GM19324 (cell line): ENCODE measurements around the gene CCDC7.
"Not testable (repeated sequence)": the region's sequence is repeated elsewhere in the genome, so short reads cannot be mapped to it uniquely, and the experiment has no call there.

Source experiments
- ATAC-seq: cut with Tn5 transposase; IDR thresholded peaks from one replicate; pipeline ENCODE4 v1.9.1; 2021; ENCODE audit warnings: mild to moderate bottlenecking, moderate library complexity; ENCODE audit not compliant: unreplicated experiment, low FRiP score

Gene CCDC7

DNA sequence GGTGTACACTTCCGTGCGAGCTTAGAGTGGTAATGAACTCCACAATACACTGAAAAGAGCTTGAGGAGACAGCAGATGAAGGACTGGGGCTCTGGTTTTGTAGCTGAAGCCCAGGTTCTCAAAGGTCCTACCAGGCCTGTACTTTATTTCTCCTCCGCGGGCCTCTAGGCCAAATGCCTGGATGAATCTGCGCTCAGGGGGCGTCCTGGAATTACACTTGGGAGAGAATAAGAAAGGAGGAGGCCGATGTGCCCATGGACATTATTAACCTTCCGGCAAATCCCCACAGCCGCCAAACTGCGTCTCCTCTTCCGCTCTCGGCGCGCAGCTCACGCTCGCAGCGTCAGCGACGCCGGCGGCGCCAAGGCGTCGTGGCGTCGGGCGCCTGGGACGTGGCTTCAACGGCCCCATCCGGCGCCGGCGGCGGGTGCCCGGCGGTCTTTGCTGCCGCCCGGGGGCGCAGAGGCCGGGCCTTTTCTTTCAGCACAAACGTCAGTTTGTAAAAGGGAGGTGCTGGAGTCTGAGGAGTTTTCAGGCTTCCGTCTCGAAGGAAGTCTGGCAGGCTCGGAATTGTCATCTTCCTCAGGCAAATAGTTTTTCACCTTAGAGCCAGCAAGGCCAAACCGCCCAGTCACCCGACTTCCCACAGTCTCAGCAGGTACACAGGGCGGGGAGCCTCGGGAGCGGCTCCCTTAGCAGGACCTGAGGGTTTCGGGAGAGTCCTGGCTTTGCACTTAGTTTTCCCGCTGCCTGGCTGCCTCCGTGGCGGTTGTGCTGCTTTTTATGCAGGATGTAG, at the start of gene CCDC7:
Gene CCDC7 (plus strand): TSS at position 401 of the 796 bp plus-strand sequence. CDS start 5,503 bp downstream, outside the sequence.
- peak; percentile 99 for ATAC-seq

DNA sequence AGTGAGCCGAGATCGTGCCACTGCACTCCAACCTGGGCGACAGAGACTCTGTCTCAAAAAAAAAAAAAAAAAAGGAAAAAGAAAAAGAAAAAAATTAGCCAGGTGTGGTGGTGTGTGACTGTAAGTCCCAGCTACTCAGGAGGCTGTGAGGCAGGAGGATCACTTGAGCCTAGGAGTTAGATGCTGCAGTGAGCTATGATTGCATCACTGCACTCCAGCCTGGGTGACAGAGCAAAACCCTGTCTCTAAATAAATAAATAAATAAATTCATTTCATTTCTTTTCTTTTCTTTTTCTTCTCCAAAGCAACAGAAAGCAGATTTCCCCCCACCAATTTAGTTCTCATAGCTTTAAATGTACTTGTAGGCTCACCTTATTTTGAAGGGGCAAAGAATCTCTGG, 48.8 kb upstream of the CCDC7 start:
- not testable (repeated sequence) for ATAC-seq

DNA sequence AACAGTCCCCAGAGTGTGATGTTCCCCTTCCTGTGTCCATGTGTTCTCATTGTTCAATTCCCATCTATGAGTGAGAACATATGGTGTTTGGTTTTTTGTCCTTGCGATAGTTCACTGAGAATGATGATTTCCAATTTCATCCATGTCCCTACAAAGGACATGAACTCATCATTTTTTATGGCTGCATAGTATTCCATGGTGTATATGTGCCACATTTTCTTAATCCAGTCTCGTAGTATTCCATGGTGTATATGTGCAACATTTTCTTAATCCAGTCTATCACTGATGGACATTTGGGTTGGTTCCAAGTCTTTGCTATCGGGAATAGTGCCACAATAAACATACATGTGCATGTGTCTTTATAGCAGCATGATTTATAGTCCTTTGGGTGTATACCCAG, 46.2 kb upstream of the CCDC7 start:
- ATAC-seq, result not testable (repeated sequence)

DNA sequence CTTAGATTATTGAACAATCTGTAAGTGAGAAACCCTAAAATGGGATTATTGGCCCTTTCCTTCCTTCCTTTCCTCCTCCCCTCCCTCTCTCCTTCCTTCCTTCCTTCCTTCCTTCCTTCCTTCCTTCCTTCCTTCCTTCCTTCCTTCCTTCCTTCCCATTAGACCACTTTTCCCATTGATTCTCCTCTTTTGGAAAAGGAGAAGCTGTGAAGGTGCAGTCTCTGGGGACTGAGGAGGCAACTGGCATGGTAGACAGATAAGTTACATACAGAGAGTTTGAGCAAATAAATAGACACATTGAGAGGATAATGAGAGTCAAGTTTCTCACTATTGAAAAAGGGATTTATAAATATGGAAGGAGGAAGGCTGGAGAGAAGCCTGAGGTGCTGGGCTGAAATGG, 45.0 kb upstream of the CCDC7 start:
- ATAC-seq, result no peak

DNA sequence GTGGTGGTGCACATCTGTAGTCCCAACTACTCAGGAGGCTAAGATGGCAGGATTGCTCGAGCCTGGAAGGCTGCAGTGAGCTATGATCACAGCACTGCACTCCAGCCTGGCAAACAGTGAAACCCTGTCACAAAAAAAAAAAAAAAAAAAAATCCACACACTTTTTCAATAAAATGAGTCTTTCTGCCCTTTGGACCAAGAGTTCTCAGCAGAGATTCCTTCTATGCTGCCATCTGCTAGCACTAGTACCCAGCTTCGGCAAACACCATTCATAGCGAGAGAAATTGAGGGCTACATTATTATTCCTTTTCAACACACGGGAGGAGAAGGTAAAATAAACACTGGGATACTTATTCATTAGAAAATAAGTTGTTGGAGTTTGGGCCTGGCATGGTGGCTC, 43.4 kb upstream of the CCDC7 start:
- no peak for ATAC-seq

DNA sequence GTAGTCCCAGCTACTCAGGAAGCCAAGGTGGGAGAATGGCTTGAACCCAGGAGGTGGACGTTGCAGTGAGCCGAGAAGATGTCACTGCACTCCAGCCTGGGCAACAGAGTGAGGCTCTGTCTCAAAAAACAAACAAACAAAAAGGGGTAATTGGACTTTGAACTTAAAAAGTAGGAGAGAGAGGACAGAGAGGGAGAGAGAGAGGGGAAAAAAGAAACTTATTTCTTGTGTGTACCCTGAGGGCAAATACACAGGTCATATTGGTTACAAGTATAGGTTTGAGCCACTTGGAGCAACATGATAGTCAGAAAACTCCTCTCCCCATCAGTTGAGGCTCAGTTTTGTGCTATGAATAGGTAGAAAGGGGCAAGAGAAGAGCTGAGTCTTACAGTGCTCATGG, 42.8 kb upstream of the CCDC7 start:
- ATAC-seq, result no peak

DNA sequence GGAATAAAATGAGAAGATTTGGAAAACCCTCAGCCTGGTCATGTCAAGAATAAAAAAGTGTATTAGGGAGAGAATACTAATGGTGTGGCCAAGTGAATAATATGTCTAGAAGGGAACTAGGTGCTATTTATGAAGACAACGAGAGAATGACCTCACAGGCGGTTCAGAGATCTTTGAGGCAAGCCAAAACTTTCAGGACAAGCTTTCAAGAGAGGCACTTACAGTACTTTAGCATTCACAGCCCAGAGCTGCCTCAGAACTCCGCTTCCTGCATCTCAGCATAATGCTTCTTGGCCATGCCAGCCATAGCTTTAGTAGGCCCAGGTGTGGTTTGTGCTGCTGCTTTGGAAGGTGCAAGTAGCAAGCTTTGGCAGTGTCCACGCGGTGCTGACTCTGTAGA, 37.2 kb upstream of the CCDC7 start:
- no peak for ATAC-seq

DNA sequence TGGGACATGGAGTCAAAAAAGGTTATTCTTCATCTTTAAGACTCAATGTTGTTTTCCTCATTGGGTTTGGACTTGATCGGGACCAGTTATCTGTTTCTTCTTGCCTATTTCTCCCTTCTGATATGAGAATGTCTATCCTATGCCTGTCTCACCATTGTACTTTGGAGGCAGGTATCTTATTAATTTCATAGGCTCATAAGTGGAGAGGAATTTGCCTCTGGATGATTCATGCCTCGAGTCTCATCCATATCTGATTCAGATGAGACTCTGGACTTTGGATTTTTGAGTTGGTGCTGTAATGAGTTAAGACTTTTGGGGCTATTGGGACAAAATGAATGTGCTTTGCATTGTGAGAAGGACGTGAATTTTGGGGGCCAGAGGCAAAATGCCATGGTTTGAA, 36.2 kb upstream of the CCDC7 start:
- ATAC-seq, result no peak

DNA sequence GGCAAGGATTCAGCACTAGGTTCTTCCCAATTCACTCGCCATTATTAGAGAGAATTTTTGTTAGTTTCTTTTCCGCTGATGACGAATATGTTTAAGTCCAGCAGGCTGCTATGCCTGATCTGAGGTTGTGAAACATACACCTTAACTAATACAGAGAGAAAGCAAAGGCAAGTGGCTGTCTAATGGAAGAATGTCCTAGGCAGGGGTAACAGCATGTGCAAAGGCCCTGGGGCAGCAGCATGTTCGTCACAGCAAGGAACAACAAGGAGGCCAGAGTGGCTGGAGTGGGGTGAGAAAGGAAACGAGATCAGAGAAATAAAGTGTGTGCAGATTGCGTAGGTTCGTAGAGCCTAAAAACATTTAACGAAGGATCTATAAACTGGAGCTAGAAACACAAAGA, 35.4 kb upstream of the CCDC7 start:
- ATAC-seq, result no peak

DNA sequence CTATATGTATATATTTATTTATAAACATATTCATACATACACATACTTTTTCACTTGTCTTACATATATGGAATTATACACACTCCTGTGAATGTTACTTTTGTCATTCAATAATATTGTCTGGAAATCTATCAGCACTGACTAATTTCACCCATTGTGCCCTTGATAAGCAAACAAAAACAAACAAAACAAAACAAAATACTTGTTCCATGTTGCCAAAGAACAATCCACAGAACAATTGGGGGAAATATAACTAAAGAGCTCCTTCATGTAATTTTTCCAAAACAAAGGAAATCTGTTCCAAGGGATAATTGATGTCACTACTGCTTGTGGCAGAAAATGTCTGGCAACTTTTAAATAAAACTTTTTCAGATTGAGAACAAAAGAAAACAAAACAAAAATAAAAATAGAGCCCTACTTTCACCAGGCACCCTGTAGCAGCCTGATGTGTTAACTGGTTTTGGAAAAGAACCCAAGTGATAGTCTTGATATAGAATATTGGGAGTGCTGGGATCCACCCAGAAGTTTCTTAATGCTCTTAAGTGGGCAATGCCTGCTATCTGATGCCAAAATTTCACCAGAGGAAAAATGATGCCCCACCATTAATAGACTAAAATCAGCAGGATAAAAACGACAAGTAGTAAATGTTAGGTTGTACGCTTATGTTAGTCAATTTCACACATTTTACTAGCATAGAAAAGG, 34.0 kb upstream of the CCDC7 start:
- no peak for ATAC-seq

DNA sequence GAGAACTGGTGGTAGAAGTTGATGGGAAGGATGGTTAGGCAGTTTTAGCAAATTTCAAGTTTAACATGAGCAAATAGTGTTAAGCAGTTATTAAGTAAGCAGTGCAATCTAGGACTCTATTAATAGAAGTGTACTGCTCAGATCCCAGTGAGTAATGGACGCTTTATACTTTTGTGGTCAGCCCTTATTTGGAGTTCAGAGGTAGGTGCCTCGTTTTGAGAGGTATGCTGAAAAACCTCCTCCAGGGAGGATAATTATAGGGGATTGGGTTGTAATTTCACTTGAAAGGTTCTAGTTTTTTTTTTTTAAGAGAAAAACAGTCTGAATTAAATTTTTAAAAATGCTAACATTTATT, 33.5 kb upstream of the CCDC7 start:
- ATAC-seq, result no peak

DNA sequence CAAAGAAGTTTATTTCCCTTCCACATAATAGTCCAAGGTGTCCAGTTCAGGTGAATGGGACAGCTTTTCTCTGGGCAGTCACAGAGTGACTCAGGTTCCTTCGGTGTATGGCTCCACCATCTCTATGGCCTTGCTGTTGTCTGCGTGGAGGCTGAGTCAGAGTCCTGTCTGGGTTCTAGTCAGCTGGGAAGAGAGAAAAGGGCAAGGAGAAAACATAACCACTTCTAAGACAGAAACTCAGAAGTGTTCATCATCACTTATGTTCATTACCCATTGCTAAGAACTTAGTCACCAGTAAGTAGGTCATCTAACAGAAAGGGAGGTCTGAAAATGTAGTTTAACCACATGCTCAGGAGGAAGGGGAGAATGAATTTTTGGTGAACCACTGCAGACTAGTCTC, 32.4 kb upstream of the CCDC7 start:
- no peak for ATAC-seq

DNA sequence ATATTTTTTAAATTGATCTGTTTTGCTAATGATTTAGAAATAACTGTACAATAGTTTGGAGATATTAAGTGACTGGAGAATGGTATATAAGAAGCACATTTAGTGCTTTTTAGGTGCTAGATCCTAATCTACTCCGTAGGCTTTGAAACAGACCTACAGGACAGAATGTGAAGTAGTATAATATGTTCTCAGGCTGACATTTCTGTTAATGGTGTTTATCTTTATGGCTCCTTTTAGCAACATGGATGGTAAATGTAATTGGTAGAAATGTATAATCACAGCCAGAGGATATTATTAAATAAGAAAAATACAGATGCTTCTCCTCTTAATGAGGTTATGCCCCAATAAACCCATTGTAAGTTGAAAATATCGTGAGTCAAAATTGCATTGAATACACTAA, 30.6 kb upstream of the CCDC7 start:
- ATAC-seq, result no peak

DNA sequence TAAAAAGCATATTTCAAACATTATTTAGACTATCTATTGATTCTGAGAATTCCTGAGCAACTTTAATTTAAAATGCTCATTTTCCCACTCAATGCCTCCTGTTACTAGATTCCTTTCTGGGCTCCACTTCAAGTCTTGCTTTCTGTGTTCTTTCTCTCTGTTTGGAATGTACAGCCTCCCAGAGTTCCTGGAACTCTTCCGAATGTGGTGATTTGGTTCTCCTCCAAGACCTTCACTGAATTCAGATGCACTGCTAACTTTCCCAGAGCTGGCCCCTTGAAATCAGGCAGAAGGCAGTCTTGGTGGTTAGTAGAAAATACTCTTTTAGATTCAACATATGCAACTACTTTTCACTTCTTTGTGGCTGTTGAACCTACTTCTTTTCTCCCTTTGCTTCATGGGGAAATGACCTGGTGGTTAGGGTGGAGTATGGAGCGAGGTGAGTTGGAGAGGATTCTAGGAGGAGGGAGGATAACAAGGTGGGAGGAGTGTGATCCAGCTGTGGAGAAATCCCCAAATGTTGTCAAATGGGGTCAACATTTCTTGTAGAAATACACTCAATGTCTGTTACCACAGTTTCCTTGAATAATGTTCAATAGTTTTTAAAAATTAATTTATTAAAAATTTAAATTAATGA, 27.9 kb upstream of the CCDC7 start:
- ATAC-seq, result no peak

DNA sequence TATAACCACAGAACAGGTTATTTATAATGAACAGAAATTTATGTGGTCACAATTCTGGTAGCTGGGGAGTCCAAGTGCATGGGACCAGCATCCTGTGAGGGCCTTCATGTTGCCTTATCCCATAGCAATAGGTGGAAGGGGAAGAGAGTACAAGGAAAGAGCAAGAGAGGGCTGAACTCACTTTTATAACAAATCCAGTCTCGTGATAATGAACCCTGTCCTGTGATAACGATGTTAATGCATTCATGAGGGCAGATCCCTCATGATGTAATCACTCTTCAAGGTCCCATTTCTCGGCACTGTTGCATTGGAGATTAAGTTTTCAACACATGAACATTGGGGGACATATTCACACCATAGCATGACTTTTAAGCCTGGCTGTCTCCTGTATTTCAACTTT, 27.4 kb upstream of the CCDC7 start:
- no peak for ATAC-seq

DNA sequence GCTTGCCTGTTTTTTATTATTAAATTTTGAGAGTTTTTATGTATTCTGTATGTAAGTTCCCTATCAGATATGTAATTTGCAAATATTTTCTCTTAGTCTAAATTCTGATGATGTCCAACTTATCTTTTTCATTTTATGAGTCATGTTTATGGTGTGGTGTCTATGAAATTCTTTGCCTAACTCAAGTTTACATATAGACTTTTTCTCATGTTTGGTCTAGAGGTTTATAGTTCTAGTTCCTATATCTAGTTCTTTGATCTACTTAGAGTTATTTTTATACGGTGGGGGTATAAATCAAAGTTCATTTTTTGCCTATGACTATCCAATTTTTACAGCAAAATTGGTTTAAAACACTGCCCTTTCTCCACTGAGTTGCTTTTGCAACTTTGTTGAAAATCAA, 26.3 kb upstream of the CCDC7 start:
- no peak for ATAC-seq

DNA sequence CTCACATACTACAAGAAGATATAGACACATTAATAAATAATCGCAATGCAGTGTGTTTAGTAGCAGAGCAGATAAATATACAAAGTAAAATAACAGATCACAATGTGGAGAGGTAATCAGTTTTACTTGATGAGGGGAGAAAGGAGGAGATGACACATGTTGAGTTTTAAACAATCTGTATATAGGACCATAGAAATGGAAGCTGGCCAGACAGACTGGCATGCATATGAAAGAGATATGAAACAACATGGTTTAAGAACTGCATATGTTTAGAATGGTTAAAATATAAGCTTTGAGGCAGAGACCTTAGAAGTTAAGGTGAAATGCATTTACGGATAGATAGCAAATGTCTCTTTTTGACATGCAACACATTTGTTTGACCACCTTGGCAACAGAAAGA, 19.8 kb upstream of the CCDC7 start:
- no peak for ATAC-seq

DNA sequence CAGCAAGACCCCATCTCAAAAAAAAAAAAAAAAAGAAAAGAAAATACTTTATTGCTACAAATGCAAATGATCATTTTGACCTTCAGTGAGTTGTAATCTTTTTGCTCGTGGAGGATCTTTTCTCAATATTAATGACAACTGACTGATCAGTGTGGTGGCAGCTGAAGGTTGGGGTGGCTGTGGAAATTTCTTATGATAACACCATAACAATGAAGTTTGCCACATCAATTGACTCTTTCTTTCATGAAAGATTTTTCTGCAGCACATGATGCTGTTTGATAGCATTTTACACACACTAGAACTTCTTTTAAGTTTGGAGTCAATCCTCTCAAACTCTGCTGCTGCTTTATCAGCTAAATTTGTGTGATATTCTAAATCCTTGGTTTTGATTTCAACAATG, 12.4 kb upstream of the CCDC7 start:
- ATAC-seq, result no peak

DNA sequence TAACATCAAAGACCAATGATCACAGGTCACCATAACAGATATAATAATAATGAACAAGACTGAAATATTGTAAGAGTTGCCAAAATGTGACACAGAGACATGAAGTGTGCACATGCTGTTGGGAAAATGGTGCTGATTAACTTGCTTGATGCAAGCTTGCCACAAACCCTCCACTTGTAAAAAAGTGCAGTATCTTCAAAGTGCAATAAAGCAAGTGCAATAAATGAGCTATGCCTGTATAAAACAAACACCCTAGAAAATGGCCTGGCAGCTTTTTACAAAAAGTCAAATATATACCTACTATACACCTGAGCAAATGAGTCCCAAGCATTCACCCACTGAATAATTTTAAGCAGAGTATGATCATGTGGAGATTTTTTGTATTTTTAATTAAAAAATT, 9.7 kb upstream of the CCDC7 start:
- ATAC-seq, result no peak

DNA sequence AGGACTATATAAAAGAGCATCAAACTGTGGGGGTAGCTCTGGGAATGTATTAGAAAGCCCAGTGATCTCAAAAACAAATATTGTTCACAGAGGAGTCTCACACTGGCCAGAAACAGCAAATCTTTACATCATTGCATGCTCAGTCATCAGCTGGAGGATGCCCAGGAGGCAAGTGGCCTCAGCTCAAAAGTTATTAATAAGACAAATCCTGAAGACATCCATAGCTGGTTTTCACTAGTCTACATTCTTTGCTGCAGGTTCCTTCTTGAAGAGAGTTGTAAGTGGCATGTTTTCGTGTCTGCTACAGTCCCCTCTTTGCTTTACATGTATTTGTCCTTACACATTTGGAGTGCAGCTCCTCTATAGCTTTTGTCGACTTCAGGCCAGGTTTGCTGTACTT, 8.6 kb upstream of the CCDC7 start:
- ATAC-seq, result no peak

DNA sequence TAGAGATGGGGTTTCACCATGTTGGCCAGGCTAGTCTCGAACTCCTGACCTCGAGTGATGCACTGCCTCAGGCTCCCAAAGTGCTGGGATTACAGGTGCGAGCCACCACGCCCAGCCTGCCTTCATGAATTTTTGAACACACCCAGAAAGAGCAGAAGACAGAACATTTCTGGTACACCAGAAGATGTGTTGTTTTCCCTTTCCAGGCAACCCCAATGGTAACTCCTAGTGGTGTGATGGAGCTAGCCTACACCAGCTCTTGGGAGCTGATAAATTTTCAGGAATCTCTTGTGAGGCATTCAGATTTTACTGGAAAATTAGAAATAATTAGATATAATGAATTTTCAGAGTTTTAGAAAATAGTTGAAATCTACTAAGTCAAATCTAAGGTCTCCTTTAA, 904 bp upstream of the CCDC7 start:
- no peak for ATAC-seq
